Keratinocyte (primary cell): ENCODE results near the gene SIRT7. TPM values are rescaled to one million over a fixed set of nuclear protein-coding genes. Genes with fewer than 3 reads are reported as not detected.

Experiments
- DNase-seq: peaks from one replicate; pipeline ENCODE4 v3.0.0-alpha.2; 2011; ENCODE audit warnings: low read depth, missing footprints, low spot score
- FAIRE-seq: peaks from 2 replicates; lab custom pipeline; 2011; peaks lifted over from hg19 to GRCh38; lab: Jason Lieb, UNC
- H2AFZ ChIP-seq: 2 replicates; pipeline ENCODE4 v1.6.0; 2012; ENCODE audit warnings: low read length, control low read depth, inconsistent platforms; ENCODE audit not compliant: control insufficient read depth
- H3K27ac ChIP-seq: 2 replicates; pipeline ENCODE4 v1.5.1; 2011; ENCODE audit warnings: low read length; ENCODE audit not compliant: control insufficient read depth, insufficient read depth
- H3K27me3 ChIP-seq: 3 replicates; pipeline ENCODE4 v1.6.0; 2011; ENCODE audit warnings: low read length; ENCODE audit not compliant: control insufficient read depth, insufficient read depth; ENCODE audit errors: extremely low read depth
- H3K36me3 ChIP-seq, 2 experiments: 2 replicates in 1 of 2; 3 replicates in 1 of 2; pipeline ENCODE4 v1.5.1; 2011; ENCODE audit warnings: low read length in 2 of 2, mild to moderate bottlenecking in 1 of 2; ENCODE audit not compliant: control insufficient read depth in 2 of 2, insufficient read depth in 2 of 2; ENCODE audit errors: extremely low read depth in 1 of 2
- H3K4me1 ChIP-seq: 3 replicates; pipeline ENCODE4 v1.5.1; 2011; ENCODE audit warnings: low read length; ENCODE audit not compliant: control insufficient read depth, insufficient read depth; ENCODE audit errors: extremely low read depth
- H3K4me2 ChIP-seq: 3 replicates; pipeline ENCODE4 v1.6.0; 2011; ENCODE audit warnings: low read depth, low read length; ENCODE audit not compliant: control insufficient read depth, insufficient read depth; ENCODE audit errors: extremely low read depth
- H3K4me3 ChIP-seq, 3 experiments: fragments of 200-600 bp in 1 of 3; sonication (generic) in 1 of 3; 2 replicates in 2 of 3; 3 replicates in 1 of 3; pipeline ENCODE4 v1.5.1; 2011 to 2016; ENCODE audit warnings: low read length in 3 of 3, mild to moderate bottlenecking in 3 of 3, control low read depth in 2 of 3, inconsistent platforms in 1 of 3, low read depth in 1 of 3, mixed read lengths in 1 of 3, mixed run types in 1 of 3, moderate library complexity in 1 of 3; ENCODE audit not compliant: control insufficient read depth in 2 of 3, insufficient read depth in 2 of 3; ENCODE audit errors: extremely low read depth in 1 of 3
- H3K79me2 ChIP-seq: 2 replicates; pipeline ENCODE4 v1.6.0; 2012; ENCODE audit warnings: low read length; ENCODE audit not compliant: control insufficient read depth, insufficient read depth
- H3K9ac ChIP-seq: 3 replicates; pipeline ENCODE4 v1.6.0; 2011; ENCODE audit warnings: low read length; ENCODE audit not compliant: control insufficient read depth, insufficient read depth; ENCODE audit errors: extremely low read depth
- H3K9me1 ChIP-seq: 3 replicates; pipeline ENCODE4 v1.6.0; 2011; ENCODE audit warnings: low read length; ENCODE audit not compliant: control insufficient read depth, insufficient read depth; ENCODE audit errors: extremely low read depth
- H3K9me3 ChIP-seq: 2 replicates; pipeline ENCODE4 v1.5.1; 2012; ENCODE audit warnings: low read depth, low read length; ENCODE audit not compliant: control insufficient read depth
- H4K20me1 ChIP-seq: 3 replicates; pipeline ENCODE4 v1.6.0; 2011; ENCODE audit warnings: low read length; ENCODE audit not compliant: control insufficient read depth, insufficient read depth; ENCODE audit errors: extremely low read depth
- CTCF ChIP-seq, 3 experiments: IDR thresholded peaks in 1 of 3; conservative IDR thresholded peaks in 1 of 3; optimal IDR thresholded peaks in 1 of 3; 2 replicates in 2 of 3; 3 replicates in 1 of 3; pipeline versions ENCODE3 to v1.5.1; 2011; ENCODE audit warnings: low read length in 3 of 3, mild to moderate bottlenecking in 3 of 3, moderate library complexity in 2 of 3, control low read depth in 1 of 3, inconsistent platforms in 1 of 3; ENCODE audit not compliant: insufficient read depth in 2 of 3; ENCODE audit errors: extremely low read depth in 1 of 3
- EZH2 ChIP-seq: IDR thresholded peaks from one replicate; pipeline ENCODE4 v1.6.1; 2012; ENCODE audit warnings: inconsistent platforms, mild to moderate bottlenecking, low read length, moderate library complexity
- dilution Hi-C: fragments of 300-500 bp; cut with MboI; formaldehyde crosslinking; loops from one replicate; pipeline ENCODE4 v1.7.0; 2020; ENCODE audit warnings: low sequenced_read_pairs; ENCODE audit not compliant: extremely low pct_ligation_motif_present
- polyA plus RNA-seq, 5 experiments: library from polyadenylated mRNA; depleted of rRNA in 3 of 5; stranded (reverse) in 3 of 5; stranded (forward) in 1 of 5; unstranded in 1 of 5; fragments of >200 nt; gene quantifications; 1 replicate in 1 of 5; 2 replicates in 3 of 5; 3 replicates in 1 of 5; pipeline versions ENCODE4 v1.2.1 to v1.2.3, GENCODE V29; 2011 to 2012; ENCODE audit warnings: missing spikeins in 2 of 5, low read depth in 1 of 5, low replicate concordance in 1 of 5

The SIRT7 gene
- polyA plus RNA-seq, 1 donor (not counting 4 experiments of a cell fraction or from before 2014, with no cell fraction given), result 6.9 TPM

DNA sequence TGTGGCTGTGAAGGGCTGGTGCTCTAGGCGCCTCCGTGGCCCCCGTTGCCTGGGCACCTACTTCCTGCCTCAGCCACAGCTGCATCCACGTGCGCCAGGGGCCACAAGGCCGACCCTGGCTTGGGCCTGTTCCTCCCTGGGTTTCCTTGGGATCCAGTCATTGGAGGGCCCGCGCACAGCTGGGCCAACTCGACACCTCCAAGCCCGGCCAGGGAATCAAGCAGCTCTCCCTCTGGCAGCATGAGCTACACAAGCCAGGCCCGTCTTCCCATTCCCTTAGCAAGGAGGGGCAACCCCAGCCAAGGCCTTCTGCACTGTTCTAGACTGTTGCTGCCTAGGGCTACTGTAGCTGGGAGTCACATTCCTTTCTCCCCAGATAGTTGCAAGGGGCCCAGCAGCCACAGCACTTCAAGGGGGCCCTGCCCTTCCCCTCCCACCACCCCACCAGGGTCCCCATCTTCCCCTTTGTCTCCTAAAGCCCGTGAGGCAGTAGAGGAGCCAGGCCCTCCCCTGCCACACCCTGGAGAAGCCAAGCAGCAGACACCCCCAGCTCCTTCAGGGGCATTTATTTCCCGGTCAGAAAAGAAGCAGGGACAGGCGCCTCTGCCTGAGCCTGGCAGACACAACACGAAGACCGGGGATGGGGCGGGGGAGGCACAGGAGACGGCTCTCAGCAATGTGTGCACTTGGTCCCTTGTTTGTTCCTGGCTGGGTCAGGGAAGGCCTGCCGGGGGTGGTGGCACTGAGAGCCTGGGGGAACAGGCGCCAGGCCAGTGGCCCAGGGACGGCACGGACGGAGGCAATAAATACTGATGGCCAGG lies 50.6 kb downstream of the SIRT7 start:
- no peak overlapping the region for H3K4me2 ChIP-seq
- peaks cover 19% of the 10 kb centered on the region for H4K20me1 ChIP-seq
- FAIRE-seq (no peak), DNase-seq (no peak)
- H3K27ac ChIP-seq, result peak overlapping the region; percentile 40
- no peak overlapping the region for H2AFZ ChIP-seq
- peaks cover 21 to 38% of the 10 kb centered on the region in 2 experiments for H3K36me3 ChIP-seq
- H3K4me1 ChIP-seq, result peaks cover 39% of the 10 kb centered on the region
- H3K9me1 ChIP-seq, result peaks cover 7% of the 10 kb centered on the region
- peaks cover 56% of the 10 kb centered on the region for H3K79me2 ChIP-seq
- H3K27me3 ChIP-seq, result no peaks in the 10 kb centered on the region
- dilution Hi-C loops, result no loop called here
- H3K4me3 ChIP-seq, result no peak overlapping the region
- H3K9ac ChIP-seq, result peak overlapping the region; percentile 22
- TF ChIP-seq EZH2 (no peak), CTCF (optimal IDR thresholded peaks at IDR 0.05 in 1 of 3, IDR thresholded peaks at IDR 0.05 in 1 of 3, conservative IDR thresholded peaks at IDR 0.05 in 1 of 3; ENCODE audit: extremely low read depth in 1 of 3, insufficient read depth in 2 of 3, low read length in 3 of 3) (no peak)
- no peaks in the 10 kb centered on the region for H3K9me3 ChIP-seq

DNA sequence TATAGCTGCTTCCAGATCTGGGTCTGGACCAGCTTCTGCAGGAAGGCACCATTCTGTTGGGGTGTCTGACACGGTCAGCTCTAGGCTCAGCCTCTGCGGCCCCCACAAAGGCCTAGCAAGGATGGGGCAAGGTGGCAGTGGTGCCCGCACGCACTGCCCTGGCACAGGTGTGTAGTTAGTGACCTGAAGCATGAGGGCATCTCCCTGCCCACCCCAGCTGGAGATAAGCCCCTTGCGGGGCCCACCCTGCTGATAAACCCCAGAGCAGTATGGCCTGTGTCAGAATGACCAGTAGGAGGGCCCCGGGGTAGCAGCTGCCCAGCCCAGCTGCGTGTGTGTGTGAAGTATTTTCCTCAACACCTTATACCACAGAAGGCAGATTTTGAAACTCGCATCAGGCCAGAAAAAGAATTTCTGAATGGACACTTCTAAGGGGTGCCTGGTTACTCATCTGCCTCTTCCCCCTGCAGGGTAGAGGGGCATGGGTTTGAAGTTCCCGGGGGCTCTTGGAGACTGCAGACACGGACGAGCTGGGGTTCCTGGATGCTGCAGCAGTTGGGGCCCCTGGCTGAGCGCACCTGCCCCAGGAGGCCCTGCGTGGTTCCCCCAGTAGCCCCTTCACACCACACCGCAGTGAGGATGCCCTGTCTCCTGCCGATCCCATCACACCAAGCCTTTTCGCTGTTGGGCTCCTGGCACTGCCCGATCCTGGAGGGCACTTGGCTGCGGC lies 51.4 kb downstream of the SIRT7 start:
- Histone ChIP-seq H3K9me1 (peaks cover 7% of the 10 kb centered on the region), H3K9me3 (no peaks in the 10 kb centered on the region), H3K4me2 (no peak overlapping the region), H3K36me3 (peaks cover 21 to 38% of the 10 kb centered on the region in 2 experiments), H3K9ac (peak overlapping the region; percentile 15), H3K27me3 (no peaks in the 10 kb centered on the region), H3K4me3 (no peak overlapping the region), H4K20me1 (peaks cover 19% of the 10 kb centered on the region), H2AFZ (no peak overlapping the region), H3K79me2 (peaks cover 57% of the 10 kb centered on the region), H3K27ac (no peak overlapping the region), H3K4me1 (peaks cover 40% of the 10 kb centered on the region)
- FAIRE-seq (no peak), DNase-seq (no peak)
- TF ChIP-seq CTCF (optimal IDR thresholded peaks at IDR 0.05 in 1 of 3, IDR thresholded peaks at IDR 0.05 in 1 of 3, conservative IDR thresholded peaks at IDR 0.05 in 1 of 3; ENCODE audit: extremely low read depth in 1 of 3, insufficient read depth in 2 of 3, low read length in 3 of 3) (no peak), EZH2 (no peak)
- dilution Hi-C loops, result no loop called here
